NCI-H1105 treated with DMSO at 0.1 percent for 48 hours (cell line): Measurements from ENCODE around the gene SLC2A4.
"Not testable (repeated sequence)": the region's sequence is repeated elsewhere in the genome, so short reads cannot be mapped to it uniquely, and the experiment has no call there.

ENCODE experiments used
- DNase-seq: peaks from one replicate; lab custom pipeline; 2025; lab: John Stamatoyannopoulos, UW

The SLC2A4 gene

GRCh38 chr17:7324438-7324779, 42.9 kb downstream of the SLC2A4 start:
- no peak for DNase-seq

- DNase-seq, result no peak
These were observed 43.6 kb downstream of the SLC2A4 start for GRCh38 chr17:7325031-7325528.

GRCh38 chr17:7326186-7326585, 44.7 kb downstream of the SLC2A4 start:
- DNase-seq, result no peak

GRCh38 chr17:7327056-7327455, 45.5 kb downstream of the SLC2A4 start:
- DNase-seq, result no peak

GRCh38 chr17:7327501-7327900, 46.0 kb downstream of the SLC2A4 start:
- no peak for DNase-seq

GRCh38 chr17:7328009-7328408, 46.5 kb downstream of the SLC2A4 start:
- no peak for DNase-seq

- no peak for DNase-seq
These were observed 47.4 kb downstream of the SLC2A4 start, which contains the start of gene NEURL4 for GRCh38 chr17:7328840-7329373. NEURL4 (minus strand) TSS chr17:7329335; CDS start chr17:7329312, 23 bp downstream.

GRCh38 chr17:7329374-7329996, 48.0 kb downstream of the SLC2A4 start:
- peak; percentile 99 for DNase-seq

- DNase-seq, result peak; percentile 86
These were observed 48.6 kb downstream of the SLC2A4 start for GRCh38 chr17:7329997-7330637.

GRCh38 chr17:7330638-7331015, 49.1 kb downstream of the SLC2A4 start:
- DNase-seq, result no peak

- DNase-seq, result no peak
These were observed 50.6 kb downstream of the SLC2A4 start for GRCh38 chr17:7332111-7332510.

- DNase-seq, result not testable (repeated sequence)
These were observed 51.1 kb downstream of the SLC2A4 start for GRCh38 chr17:7332600-7333069.

GRCh38 chr17:7334938-7335538, 53.5 kb downstream of the SLC2A4 start:
- no peak for DNase-seq

GRCh38 chr17:7335765-7336164, 54.2 kb downstream of the SLC2A4 start:
- DNase-seq, result not testable (repeated sequence)

- no peak for DNase-seq
These were observed 55.0 kb downstream of the SLC2A4 start, which contains the start of gene ACAP1 for GRCh38 chr17:7336240-7337175. ACAP1 (plus strand) TSS chr17:7336529; CDS start chr17:7336735, 206 bp downstream.

- DNase-seq, result not testable (repeated sequence)
These were observed 56.1 kb downstream of the SLC2A4 start for GRCh38 chr17:7337600-7337999.
